H1 (cell line): ENCODE results near the gene JAG2. TPM values are rescaled to one million over a fixed set of nuclear protein-coding genes. Genes with fewer than 3 reads are reported as not detected.

ENCODE experiments used
- BRCA1 ChIP-seq: IDR thresholded peaks from 2 replicates; pipeline ENCODE4 v1.6.1; 2012; ENCODE audit warnings: low read depth, low read length, improper control_type of control experiment
- FOSL1 ChIP-seq: IDR thresholded peaks from 2 replicates; pipeline ENCODE4 v1.6.1; 2011; ENCODE audit warnings: mild to moderate bottlenecking, low read depth, low read length, moderate library complexity; ENCODE audit not compliant: insufficient read depth
- NANOG ChIP-seq: IDR thresholded peaks from 2 replicates; pipeline ENCODE4 v1.6.1; 2011; ENCODE audit warnings: low read length, low read depth, mild to moderate bottlenecking, inconsistent platforms; ENCODE audit not compliant: insufficient read depth, poor library complexity, severe bottlenecking
- RAD21 ChIP-seq, 2 experiments: IDR thresholded peaks in 1 of 2; conservative IDR thresholded peaks in 1 of 2; 2 replicates each; pipeline ENCODE4 v1.6.1; 2011; ENCODE audit warnings: low read depth in 2 of 2, low read length in 2 of 2, improper control_type of control experiment in 1 of 2, inconsistent platforms in 1 of 2, mild to moderate bottlenecking in 1 of 2, moderate library complexity in 1 of 2
- SAP30 ChIP-seq: fragments of 300-600 bp; sonication (generic); IDR thresholded peaks from 2 replicates; pipeline ENCODE4 v1.7.1; 2012; ENCODE audit warnings: low read length, moderate library complexity, mild to moderate bottlenecking, inconsistent platforms; ENCODE audit not compliant: insufficient read depth, insufficient replicate concordance
- SIX5 ChIP-seq: IDR thresholded peaks from 2 replicates; pipeline ENCODE4 v1.6.1; 2011; ENCODE audit warnings: mild to moderate bottlenecking, low read depth, low read length
- TAF1 ChIP-seq: IDR thresholded peaks from 2 replicates; pipeline ENCODE4 v1.6.1; 2011; ENCODE audit warnings: mild to moderate bottlenecking, low read depth, low read length
- ZNF274 ChIP-seq: IDR thresholded peaks from 2 replicates; pipeline ENCODE4 v1.7.0; 2012; ENCODE audit warnings: low read length, borderline replicate concordance; ENCODE audit errors: extremely low read depth
- polyA plus RNA-seq, 7 experiments: library from polyadenylated mRNA; depleted of rRNA in 3 of 7; stranded (reverse) in 5 of 7; unstranded in 2 of 7; fragments of >200 nt in 5 of 7; fragments of 200-250 nt in 2 of 7; gene quantifications; 1 replicate in 5 of 7; 2 replicates in 1 of 7; 4 replicates in 1 of 7; pipeline versions ENCODE4 v1.2.1 to v1.2.3, GENCODE V29; 2011 to 2013; ENCODE audit warnings: missing spikeins in 2 of 7, mixed read lengths in 2 of 7
- total RNA-seq: library from RNA; stranded (reverse); fragmentation: NEBNext Ultra II Directional; extraction: Animal tissue kit (Norgen Biotek cat#: 25700); gene quantifications from 2 replicates; pipeline ENCODE4 v1.2.1, GENCODE V29; 2021

JAG2 gene
- total and polyA plus RNA-seq, 2 of the 8 experiments (the other 6 are each of a cell fraction or from before 2014, with no cell fraction given), result 2.8 to 6.2 TPM

DNA sequence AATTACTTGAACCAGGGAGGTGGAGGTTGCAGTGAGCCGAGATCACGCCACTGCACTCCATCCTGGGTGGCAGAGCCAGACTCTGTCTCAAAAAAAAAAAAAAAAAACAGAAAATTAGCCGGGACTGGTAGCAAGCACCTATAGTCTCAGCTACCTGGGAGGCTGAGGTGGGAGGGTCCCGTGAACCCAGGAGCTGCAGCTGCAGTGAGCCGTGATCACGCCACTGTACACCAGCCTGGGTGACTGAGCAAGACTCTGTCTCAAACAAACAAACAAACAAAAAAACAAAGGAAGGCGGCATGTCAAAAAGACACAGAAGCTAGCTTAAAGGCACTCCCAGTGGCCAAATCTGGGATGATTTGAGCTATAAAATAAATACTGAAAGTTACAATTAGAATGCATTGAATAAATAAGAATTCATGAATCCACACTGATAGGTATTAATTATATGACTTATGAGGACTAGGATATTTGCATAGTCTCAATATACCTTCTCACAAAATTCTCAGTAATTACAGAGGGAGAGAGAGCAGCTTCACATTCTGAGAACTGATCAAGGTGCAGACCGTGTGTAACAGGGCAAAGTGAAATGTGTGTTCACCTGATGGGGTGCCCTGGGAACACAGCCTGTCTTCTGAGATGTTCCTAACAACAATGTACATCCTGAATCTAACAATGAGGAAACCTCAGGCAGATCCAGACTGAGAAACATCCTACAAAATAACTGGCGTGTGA is 60.6 kb downstream of the JAG2 start (continued):
- no peak for TF ChIP-seq NANOG
- TF ChIP-seq ZNF274, result no peak
- TF ChIP-seq RAD21 (IDR thresholded peaks at IDR 0.05 in 1 of 2, conservative IDR thresholded peaks at IDR 0.05 in 1 of 2; ENCODE audit: low read depth in 2 of 2, low read length in 2 of 2), result no peak
- TF ChIP-seq SIX5, result no peak
- TF ChIP-seq TAF1, result no peak
- no peak for TF ChIP-seq SAP30
- no peak for TF ChIP-seq BRCA1
- no peak for TF ChIP-seq FOSL1
